Measurements from ENCODE around the gene SCOC.

Gene SCOC

DNA sequence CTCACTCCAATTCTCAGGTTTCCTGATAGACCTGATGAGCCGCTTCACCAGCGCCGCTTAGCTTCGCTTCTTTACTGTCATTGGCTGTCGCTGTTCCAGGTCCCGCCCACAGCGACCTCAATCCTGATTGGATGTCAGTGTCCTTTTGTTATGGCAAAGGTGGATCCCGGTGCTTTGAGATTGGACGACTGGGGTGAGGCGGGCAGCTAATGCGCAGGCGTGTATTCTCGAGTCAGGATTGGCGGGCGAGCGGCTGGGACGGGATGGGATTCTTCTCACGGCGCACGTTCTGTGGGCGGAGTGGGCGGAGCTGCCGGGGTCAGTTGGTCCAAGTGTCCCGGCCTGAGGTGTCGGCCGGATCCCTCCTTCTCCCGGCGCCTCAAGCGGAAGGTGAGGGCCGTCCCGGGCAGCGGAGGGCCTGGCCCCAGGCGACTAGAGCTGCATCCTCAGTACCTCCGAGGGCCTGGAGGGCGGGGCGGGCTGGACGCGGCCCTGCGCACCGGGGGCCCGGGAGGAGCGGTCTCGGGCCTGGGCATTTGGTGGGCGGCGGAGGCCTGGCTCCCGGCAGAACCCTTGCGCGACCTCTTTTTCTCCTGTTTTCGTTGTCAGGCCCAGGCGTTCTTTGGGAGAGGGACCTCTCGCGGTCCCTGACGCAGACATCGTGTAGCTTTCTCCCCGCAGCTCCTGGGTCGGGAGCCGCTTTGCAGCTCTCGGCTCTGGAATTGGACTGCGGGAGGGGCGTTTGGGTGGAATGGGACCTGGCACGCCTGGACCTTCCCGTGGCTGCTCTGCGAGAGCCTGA, at the start of gene SCOC:
Gene SCOC (plus strand): TSS at position 319 of the 802 bp plus-strand sequence. CDS start 5,525 bp downstream, outside the sequence.
- peak; percentile 92 for DNase-seq

DNA sequence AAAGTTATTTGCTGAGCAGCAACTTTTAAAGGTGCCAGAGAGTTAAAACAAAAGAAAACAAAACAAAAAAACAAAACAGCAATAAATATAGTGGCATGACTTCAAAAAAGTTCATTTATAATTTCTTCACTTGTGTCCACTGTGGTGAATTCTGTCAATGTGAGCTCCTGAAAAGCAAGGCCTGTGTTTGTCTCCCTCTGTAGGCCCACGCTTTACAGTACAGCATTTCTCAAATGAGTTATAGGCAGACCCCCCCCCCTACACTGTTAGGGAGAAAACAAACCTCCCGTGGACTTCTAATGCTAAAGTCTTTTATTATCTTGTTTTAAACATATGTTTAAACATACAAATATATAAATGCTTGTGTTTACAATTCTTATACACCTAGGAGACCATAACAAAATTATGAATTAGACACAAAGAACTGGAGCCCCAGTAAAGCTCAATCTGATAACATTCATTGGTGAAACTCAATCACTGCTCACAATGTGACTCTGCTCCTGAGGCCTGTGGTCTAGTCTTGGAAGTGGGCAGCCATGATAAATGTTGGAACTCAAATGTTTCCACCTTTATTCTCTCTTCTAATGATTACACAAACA, 47.0 kb upstream of the SCOC start:
- DNase-seq: no peak

DNA sequence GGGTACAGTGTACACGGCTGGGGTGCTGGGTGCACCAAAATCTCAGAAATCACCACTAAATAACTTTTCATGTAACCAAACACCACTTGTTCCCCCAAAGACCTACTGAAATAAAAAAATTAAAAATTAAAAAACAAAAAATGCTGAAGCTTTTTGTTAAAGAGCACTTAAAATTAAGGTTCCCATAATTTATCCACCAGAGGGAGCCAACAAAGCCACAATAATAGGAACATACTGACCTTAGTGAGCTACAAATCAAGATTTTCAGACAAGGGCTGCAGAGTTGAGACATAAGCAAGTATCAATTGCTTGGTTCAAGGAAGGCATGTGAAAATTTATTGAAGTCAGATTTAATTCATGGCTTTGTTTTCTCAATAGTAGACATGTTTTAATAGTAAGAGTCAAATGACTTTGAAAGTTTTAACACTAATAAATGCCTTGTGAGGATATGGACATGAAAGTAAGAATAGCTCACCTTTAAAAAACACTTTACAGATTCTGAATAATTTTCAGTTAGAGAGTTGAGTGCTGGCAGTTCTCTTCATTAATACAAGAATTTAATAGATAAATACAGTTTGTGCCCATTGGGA, 43.0 kb upstream of the SCOC start:
- no peak for DNase-seq

DNA sequence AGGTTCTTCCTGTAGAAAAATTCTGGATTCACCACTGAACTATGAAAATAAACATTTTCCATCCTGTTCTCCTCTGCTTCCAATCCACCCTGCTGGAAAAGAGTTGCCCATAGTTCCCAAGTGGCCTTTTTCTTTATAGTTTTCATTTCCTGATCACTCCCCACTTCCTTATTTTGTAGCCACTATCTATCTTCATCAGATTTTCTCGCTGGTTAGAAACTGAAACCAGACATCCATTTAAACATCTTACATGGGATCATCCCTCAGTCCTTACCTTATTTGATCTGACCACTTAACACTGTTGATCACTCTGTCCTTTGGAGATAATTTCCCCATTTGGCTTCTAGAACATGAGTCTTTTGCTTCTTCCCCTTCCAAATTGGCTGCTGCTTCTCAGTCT, 42.2 kb upstream of the SCOC start:
- DNase-seq: no peak

DNA sequence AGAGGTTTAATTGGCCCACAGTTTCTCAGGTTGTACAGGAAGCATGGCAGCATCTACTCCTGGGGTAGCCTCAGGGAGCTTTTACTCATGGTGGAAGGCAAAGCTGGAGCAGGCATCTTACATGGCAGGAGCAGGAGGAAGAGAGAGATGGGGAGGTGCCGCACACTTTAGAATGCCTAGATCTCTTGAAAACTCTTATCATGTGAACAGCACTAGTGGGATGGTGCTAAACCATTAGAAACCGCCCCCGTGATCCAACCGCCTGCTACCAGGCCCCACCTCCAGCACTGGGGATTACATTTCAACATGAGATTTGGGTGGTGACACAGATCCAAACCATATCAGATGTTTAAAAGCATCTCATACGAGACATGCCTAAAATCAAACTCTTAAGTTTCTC, 41.6 kb upstream of the SCOC start:
- DNase-seq: no peak

DNA sequence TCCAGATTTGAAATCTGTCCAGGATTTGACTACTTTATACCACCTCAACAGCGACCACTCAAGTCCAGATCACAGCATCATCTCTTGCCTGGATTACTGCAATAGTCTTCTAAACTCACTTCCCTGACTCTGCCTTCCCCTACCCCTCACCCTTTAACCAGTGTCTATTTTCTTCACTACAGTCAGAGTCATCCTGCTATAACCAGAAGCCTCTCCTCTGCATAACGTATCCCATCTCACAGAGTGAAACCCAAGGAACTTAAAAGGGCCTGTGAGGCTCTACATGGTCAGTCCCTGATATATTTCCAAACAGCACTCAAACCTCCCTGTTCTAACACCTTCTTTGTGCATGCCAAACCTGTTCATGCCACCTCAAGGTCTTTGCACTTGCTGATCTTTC, 40.7 kb upstream of the SCOC start:
- no peak for DNase-seq

DNA sequence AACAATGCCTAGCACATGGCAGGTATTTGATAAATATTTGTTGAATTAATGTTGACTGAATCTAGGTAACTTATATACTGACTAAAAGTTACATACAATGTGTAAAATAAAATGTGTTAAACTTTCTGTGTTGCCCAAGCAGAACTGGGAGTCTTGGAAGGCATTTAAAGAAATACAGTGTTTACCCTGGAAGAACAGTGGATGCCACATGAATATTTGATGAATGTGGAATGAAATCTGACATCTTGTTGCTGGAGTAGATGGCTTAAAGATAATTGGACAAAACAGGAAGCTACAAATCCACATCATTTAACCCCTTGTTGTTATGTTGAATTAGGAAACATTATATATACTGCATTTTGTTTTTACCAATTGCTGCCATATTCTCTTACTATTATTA, 39.9 kb upstream of the SCOC start:
- no peak for DNase-seq

DNA sequence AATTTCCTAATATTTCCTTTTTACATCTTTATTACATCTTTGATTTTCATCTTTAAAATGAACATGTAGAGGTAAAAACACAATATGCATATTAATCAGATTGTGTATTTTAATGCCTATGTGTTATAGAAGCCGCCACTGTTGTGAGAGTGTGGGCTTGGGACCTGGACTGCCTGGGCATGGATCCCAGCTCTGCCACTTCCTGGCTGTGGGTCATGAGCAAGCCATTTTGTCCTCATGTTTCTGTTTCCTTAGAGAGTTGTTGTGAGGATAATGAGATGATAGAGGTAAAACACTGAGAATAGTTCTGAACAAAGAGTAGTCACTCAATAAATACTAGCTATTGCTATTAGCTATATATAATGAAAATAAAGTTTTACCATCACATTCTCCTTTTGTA, 38.4 kb upstream of the SCOC start:
- DNase-seq: no peak

DNA sequence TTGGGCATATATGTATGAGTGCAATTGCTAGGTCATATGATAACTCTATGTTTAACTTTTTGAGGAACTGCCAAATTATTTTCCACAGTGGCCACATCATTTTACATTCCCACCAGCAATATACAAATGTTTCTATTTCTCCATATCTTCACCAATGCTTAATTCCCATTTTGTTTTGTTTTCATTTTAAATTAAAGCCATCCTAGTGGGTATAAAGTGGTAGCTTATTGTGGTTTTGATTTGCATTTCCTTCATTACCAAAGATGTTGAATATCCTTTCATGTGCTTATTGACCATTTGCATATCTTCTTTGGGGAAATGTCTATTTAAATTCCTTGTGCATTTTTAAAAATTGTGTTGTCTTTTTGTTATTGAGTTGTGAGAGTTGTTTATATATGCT, 36.7 kb upstream of the SCOC start:
- no peak for DNase-seq

DNA sequence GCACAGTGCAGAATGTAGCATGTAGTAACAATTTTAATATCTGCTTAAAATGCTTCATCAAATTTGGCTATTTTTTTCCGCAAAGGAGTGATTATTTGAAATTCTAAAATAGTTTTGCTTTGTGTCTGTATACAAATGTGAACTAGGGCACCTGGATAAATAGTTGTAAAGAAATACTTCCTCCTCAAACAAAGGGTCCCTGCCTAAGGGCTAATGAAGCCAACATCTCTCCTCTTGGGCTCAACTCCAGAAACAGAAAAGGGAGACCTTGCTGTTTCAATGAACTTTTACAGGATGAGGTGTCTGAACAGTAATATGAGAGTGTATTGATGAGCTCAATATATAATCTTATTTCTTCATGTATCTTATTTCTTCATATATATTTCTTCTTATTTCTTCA, 30.8 kb upstream of the SCOC start:
- DNase-seq: no peak

DNA sequence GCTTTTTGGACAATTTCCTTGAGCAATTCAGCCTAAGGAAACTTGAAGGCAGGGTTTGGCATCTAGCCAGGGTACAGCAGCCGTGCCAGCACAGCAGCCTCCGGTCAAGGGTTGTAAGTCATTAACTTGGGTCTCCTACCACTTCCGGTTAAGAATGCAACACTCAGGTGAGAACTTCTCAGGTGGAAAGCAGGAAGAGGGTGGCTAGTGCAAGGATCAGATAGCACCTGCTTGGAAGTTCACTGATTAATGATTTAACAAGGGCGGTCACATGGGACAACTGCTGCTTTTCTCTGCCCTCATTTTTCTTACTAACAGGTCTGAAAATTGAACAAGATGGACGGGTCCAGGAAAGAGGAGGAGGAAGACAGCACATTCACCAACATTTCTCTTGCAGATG, 30.1 kb upstream of the SCOC start:
- DNase-seq: no peak

DNA sequence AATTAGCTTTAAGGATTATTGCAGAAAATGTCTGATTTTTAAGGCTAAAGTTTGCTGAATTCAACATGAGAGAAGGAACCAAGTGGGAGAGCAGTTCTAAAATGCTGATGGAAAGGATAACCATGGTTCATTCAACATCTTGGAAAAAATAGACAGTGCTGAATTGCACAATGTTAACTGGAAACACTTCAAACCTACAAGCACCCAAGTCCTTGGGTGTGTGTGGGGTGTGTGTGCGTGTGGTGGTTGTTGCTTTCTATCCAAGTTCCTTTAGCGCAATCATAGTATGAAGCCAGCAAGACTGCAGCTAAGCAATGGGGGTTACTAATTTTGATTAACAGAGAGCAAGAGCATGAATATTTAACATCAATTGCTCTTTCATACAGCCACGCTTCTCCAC, 29.3 kb upstream of the SCOC start:
- no peak for DNase-seq

DNA sequence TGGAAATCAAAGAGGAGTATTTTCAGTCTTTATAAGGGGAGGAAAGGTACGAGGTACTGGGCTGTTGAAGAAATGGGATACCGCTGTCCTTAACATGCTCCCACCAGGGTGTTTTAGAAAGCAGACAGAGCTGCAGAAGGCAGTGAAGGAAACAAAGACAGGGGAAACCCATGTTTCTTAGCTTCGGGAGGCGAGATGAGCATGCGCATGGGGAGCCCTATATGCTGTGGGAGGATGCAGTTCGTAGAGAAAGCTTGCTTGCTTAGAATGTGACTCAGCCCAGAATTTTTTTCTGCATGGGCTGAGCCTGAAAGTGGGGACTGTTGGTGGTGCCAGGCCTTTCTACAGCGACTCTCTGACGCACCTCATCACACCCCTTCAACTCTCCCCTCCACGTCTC, 28.8 kb upstream of the SCOC start:
- no peak for DNase-seq

DNA sequence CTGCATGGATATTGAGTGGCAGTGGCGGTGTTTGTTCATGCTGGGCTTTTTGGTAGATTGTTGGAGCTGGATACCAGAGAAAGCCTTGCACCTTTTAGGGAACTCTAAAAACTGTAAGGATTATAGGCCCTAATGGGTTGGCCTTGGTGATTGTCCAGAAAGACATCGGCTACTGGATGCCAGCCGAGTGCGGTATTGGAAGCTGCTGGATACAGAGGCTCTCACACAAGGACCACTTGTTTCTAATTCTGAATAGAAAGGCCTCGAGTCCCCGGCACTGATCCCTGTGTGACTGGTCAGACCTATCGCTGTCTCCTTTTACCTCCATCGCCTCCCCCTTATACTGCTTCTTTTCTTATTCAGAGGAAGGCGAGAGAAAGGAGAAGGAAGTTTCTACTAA, 27.3 kb upstream of the SCOC start:
- DNase-seq: no peak

DNA sequence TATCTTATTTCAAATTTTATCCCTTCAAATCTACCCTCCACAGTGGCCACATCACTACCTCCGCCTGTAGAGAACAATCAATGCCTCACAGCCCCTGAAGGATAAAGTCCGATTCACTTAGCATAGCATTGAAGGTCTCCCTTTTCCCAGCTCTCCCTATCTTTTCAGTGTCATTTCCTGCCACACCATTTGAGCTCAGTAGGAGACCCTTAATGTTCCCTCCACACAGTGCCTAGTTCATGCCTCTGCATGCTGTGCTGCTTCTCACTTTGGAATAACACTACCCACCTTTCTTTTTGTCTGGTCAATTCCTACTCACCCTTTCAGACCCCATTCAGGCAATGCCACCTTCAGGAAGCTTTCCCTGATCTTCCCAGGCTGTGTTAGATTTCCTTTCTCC, 23.6 kb upstream of the SCOC start:
- DNase-seq: no peak

DNA sequence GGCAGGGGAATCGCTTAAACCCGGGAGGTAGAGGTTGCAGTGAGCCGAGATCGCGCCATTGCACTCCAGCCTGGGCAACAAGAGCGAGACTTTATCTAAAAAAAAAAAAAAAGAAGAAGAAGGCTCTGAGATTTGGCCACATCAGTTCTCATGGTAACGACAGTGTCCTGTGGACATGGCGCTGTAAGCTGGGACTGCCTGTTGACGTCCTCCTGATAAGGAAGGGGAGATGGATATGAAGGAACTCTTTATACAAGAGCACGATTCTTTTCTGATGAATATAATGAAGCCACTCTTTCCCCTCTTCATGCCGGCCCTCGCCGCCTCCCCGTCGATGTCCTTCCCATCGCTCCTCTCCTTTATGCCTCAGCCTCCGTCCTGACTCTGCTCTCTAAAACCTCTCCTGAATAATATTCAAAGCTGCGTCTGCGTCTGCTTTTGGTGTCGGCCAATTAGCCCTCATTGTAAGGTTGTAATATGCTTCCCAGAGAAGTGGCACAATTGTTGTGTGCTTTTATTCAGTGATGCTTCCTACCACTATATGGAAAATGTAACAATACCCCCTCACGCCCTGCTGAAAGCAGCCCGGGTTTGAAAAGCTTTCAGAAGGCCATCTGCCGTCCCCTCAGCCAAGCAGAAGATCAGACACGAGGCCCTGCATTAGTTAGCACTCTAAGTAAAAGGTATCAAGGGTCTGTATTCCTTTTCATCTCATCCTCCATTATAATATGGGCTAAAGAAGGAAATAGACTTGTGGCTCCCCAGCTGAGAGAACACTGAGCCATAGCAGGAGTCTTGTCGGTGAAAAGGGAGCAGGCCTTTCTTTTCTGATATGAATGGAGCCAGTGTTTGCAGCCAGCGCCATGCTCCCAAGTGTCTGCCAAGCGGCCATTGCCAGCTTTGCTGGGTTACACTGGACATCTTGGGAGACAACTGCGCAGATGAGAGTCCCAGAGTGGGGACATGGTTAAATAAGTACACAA, 22.1 kb upstream of the SCOC start:
- no peak for DNase-seq

DNA sequence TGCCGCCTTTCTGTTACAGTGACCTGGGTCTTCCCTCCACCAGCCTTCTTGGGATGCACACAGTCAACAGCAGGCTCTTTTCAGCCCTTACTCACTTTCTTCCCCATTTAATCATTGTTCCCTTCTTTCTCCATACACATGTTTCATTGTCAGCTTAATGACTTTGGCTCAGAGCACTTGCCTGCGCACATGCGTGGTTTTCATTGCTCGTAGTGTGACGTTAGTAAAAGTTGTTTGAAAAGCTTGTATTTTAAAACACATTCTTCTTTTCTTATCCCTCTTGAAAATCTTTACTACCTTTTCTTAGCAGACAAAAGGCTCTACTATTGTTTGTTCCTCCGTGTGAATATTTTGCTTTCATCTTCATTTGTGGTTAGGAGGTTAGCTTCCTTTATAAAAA, 19.7 kb upstream of the SCOC start:
- no peak for DNase-seq

DNA sequence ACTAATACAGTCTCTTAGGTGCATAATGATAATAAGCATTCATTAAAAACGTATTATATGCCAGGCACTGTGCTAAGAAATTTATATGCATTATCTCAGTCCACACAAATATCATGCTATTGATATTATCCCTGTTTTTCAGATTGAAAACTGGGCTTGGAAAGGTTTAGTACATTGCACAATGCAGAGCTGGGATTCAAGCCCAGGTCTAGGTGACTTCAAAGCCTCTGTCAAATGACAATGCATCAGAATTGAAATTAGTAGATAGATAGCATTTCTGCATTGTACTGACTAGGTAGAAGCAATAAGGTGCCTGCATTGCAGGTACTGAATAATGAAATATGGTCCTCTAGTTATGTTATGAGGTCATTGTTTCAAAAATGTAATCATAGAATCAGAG, 18.2 kb upstream of the SCOC start:
- DNase-seq: no peak

DNA sequence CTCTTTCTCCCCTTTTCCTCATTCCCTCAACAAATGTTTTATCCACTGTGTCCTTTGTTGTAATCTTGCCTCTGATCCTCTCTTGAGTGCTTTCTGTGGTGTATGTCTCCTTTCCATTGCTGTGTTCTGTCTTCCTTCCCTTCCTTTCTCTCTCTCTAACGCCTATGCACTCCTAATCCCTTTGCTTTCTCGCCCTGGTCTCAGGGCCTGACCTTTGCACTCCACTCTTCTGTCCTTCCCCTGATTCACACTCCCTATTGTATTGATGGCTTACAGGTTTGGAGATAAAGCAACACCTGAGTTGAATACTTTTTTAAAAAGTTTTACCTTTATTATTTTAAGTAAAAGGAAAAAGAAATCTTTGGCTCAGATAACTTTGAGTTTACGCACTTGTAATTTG, 15.6 kb upstream of the SCOC start:
- DNase-seq: no peak

DNA sequence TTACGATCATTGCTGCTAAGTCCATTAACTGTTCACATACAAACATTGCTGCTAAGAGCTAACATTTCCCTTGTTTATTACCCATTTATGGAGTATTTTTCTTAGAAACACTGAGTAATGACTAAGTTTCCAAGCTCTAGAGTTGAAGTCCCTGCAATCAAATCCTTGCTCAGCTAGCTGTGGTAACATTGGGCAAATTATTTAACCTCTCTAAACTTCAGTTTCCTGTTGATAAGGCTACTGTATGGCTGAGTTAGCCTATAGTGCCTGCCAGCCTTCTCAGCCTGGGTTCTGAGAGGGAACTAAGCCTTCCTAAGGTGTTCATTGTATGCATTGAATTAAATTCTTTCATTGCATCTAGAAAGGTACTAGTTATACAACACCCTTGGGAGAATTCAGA, 15.2 kb upstream of the SCOC start:
- DNase-seq: no peak

DNA sequence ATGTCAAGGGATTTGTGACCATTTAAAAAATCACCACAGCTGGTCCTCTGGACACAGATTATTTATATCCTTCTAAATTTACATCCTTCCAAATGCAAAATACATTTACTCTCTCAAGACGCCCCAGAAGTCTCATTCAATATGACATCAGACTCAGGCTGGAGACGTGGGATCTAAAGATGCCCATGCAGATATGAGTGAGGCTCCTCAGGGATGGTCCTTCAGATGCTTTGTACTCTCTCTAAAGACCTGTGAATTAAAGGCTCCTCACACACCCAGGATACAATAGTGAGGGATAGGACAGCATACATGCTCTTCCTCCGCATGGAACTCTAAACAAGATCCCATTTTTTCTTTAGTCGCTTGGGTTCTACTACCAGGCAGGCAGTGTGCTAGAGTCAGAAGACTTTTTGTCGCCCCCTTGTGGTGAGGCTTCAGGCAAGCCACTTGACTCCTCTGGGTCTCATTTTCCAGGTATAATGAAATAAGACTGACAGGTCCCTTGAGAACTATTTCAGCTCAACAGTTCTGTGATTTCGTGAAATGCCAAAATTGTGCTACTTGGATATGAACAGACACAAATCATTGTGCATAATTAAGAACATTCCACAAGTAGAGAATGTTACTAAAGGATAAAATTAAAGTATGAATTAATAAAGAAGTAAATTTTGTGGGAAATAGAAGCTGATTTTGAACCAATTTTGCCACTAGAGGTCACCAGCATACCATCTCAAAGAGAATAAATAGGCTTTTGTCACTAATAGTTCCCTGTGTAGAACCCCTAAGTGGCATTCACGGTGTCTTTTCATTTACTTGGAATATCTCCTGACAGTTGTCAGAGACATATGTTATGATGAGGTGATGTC, 13.7 kb upstream of the SCOC start:
- peak; percentile 61 for DNase-seq

DNA sequence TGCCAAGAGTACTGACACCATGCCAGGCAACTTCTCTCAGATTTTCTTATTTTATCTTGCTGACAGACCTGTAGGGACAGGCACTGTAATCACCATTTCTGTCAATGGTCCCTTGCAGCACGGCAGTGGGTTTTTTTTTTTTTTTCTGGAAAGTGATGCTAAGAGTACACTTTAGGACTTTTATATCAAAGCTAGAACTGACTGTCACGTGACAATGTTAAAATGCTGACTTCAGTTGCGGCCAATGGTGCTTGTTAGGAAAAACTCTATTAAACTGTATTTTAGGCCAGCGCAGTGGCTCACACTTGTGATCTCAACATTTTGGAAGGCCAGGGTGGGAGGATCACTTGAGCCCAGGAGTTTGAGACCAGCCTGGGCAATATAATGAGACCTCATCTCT, 12.3 kb upstream of the SCOC start:
- DNase-seq: no peak
